Gastrocnemius medialis (tissue), 4 donors: Measurements from ENCODE around the gene TESK2. TPM values are rescaled to one million over a fixed set of nuclear protein-coding genes. Genes with fewer than 3 reads are reported as not detected.

Source experiments
- ATAC-seq, 2 donors: fragments of 150-250 bp; one replicate each; pipeline ENCODE4 v1.9.1; 2016
- DNase-seq, 2 donors: peaks; one replicate each; pipeline ENCODE4 v3.0.0-alpha.2; 2019
- H3K27ac ChIP-seq, 4 donors: fragments of 200-600 bp; sonication (generic); 1 replicate in 1 of 4; 2 replicates in 3 of 4; pipeline ENCODE4 v1.5.1; 2016 to 2018; ENCODE audit warnings: mild to moderate bottlenecking in 2 of 4, moderate library complexity in 1 of 4
- H3K27me3 ChIP-seq, 3 donors: fragments of 200-600 bp; sonication (generic) in 2 of 3; 1 replicate in 1 of 3; 2 replicates in 2 of 3; pipeline versions ENCODE4 v1.5.1 to v1.6.0; 2016 to 2019; ENCODE audit warnings: mild to moderate bottlenecking in 1 of 3, moderate library complexity in 1 of 3
- H3K36me3 ChIP-seq, 2 donors: fragments of 200-600 bp; sonication (generic) in 1 of 2; one replicate each; pipeline ENCODE4 v1.5.1; 2017 to 2018
- H3K4me1 ChIP-seq, 2 donors: fragments of 200-600 bp; sonication (generic) in 1 of 2; one replicate each; pipeline ENCODE4 v1.5.1; 2016 to 2017; ENCODE audit warnings: mild to moderate bottlenecking in 2 of 2
- H3K4me3 ChIP-seq, 4 donors: fragments of 200-600 bp; sonication (generic) in 3 of 4; 1 replicate in 1 of 4; 2 replicates in 3 of 4; pipeline ENCODE4 v1.5.1; 2016 to 2019; ENCODE audit warnings: mild to moderate bottlenecking in 2 of 4
- H3K9me3 ChIP-seq, 3 donors: fragments of 200-600 bp; sonication (generic) in 2 of 3; 1 replicate in 1 of 3; 2 replicates in 2 of 3; pipeline ENCODE4 v1.5.1; 2016 to 2019
- CTCF ChIP-seq, 5 experiments: fragments of 450-650 bp in 3 of 5; fragments of 200-600 bp in 2 of 5; sonication (generic) in 2 of 5; IDR thresholded peaks in 4 of 5; conservative IDR thresholded peaks in 1 of 5; 1 replicate in 4 of 5; 2 replicates in 1 of 5; pipeline ENCODE4 v1.5.1; 2016 to 2019; ENCODE audit warnings: antibody characterized with exemption in 5 of 5, mild to moderate bottlenecking in 3 of 5, moderate library complexity in 3 of 5
- POLR2A ChIP-seq, 2 donors: fragments of 450-650 bp; IDR thresholded peaks; one replicate each; pipeline ENCODE4 v1.6.1; 2017; ENCODE audit warnings: antibody characterized with exemption in 2 of 2, mild to moderate bottlenecking in 2 of 2, moderate library complexity in 2 of 2
- in situ Hi-C, 4 donors: fragments of 200-750 bp; cut with MboI; loops; one replicate each; pipeline versions ENCODE4 v1.15.0 to v1.8.0; 2017; ENCODE audit warnings: low sequenced_read_pairs in 4 of 4
- intact Hi-C: fragments of 100-400 bp; cut with DNase I; formaldehyde crosslinking; loops from one replicate; pipeline ENCODE4 v1.15.1; 2023; ENCODE audit warnings: low total_unique reads
- total RNA-seq, 4 donors: library from RNA; depleted of rRNA; stranded (reverse); fragments of >200 nt; gene quantifications; one replicate each; pipeline versions ENCODE4 v1.1.0 to v1.2.3, GENCODE V29; 2016

TESK2 gene
- total RNA-seq, 4 donors from 2014 or later = 3.4 to 5.8 (median 4.5) TPM

- no peaks in the 10 kb centered on the region for H3K27me3 ChIP-seq
- no peaks in the 10 kb centered on the region for H3K9me3 ChIP-seq
- H3K36me3 ChIP-seq = no peaks in the 10 kb centered on the region
- DNase-seq = no peak
- in situ Hi-C loops = no loop called here
- no peak overlapping the region for H3K4me3 ChIP-seq
- H3K27ac ChIP-seq = peak overlapping the region in 1 of 4 donors; percentile 6
- H3K4me1 ChIP-seq = peaks cover 6 to 8% of the 10 kb centered on the region in 2 donors
- no peak for TF ChIP-seq CTCF (IDR thresholded peaks at IDR 0.05 in 4 of 5, conservative IDR thresholded peaks at IDR 0.05 in 1 of 5)
- TF ChIP-seq POLR2A (IDR thresholded peaks at IDR 0.05) = no peak
- no peak for ATAC-seq
- intact Hi-C loops = no loop called here
These were observed 61.3 kb downstream of the TESK2 start for GRCh38 chr1:45429561-45430159.

- ATAC-seq (no peak), DNase-seq (no peak)
- Histone ChIP-seq H3K27me3 (no peaks in the 10 kb centered on the region), H3K4me1 (no peaks in the 10 kb centered on the region), H3K4me3 (no peak overlapping the region), H3K27ac (no peak overlapping the region), H3K36me3 (no peaks in the 10 kb centered on the region), H3K9me3 (no peaks in the 10 kb centered on the region)
- no peak for TF ChIP-seq POLR2A (IDR thresholded peaks at IDR 0.05)
- TF ChIP-seq CTCF (IDR thresholded peaks at IDR 0.05 in 4 of 5, conservative IDR thresholded peaks at IDR 0.05 in 1 of 5) = no peak
- intact Hi-C loops = no loop called here
- in situ Hi-C loops = no loop called here
These were observed 66.9 kb downstream of the TESK2 start for GRCh38 chr1:45423906-45424678.

- ATAC-seq = no peak
- in situ Hi-C loops = no loop called here
These were observed 69.0 kb downstream of the TESK2 start for GRCh38 chr1:45421935-45422334.

GRCh38 chr1:45414746-45415145 lies 76.2 kb downstream of the TESK2 start:
- no peak overlapping the region for H3K4me3 ChIP-seq
- no peaks in the 10 kb centered on the region for H3K36me3 ChIP-seq
- TF ChIP-seq CTCF (IDR thresholded peaks at IDR 0.05 in 4 of 5, conservative IDR thresholded peaks at IDR 0.05 in 1 of 5) (no peak), POLR2A (IDR thresholded peaks at IDR 0.05) (no peak)
- DNase-seq (no peak), ATAC-seq (no peak)
- peaks cover 0 to 6% of the 10 kb centered on the region in 2 donors for H3K4me1 ChIP-seq
- intact Hi-C loops (no loop called here), in situ Hi-C loops (no loop called here)
- no peaks in the 10 kb centered on the region for H3K27me3 ChIP-seq
- no peak overlapping the region for H3K27ac ChIP-seq
- H3K9me3 ChIP-seq = no peaks in the 10 kb centered on the region

More at GRCh38 chr1:45421935-45422334, 69.0 kb downstream of the TESK2 start:
- no peak for DNase-seq
- Histone ChIP-seq H3K27ac (no peak overlapping the region), H3K4me3 (no peak overlapping the region), H3K4me1 (no peaks in the 10 kb centered on the region), H3K9me3 (no peaks in the 10 kb centered on the region), H3K36me3 (no peaks in the 10 kb centered on the region), H3K27me3 (no peaks in the 10 kb centered on the region)
- intact Hi-C loops = no loop called here
- TF ChIP-seq POLR2A (IDR thresholded peaks at IDR 0.05) (no peak), CTCF (IDR thresholded peaks at IDR 0.05 in 4 of 5, conservative IDR thresholded peaks at IDR 0.05 in 1 of 5) (no peak)
